GM19043 (cell line): ENCODE measurements around the gene STEAP3.

Experiments used
- ATAC-seq: cut with Tn5 transposase; IDR thresholded peaks from one replicate; pipeline ENCODE4 v1.9.1; 2021; ENCODE audit warnings: low read depth; ENCODE audit not compliant: unreplicated experiment

Gene STEAP3

GRCh38 chr2:119223521-119224390 is at the start of gene STEAP3:
Gene STEAP3, plus strand, starts transcription at chr2:119223834. Its CDS starts 7,179 bp downstream, at chr2:119231013.
- ATAC-seq: peak; percentile 63

- peak; percentile 70 for ATAC-seq
Measured at GRCh38 chr2:119174216-119174992, 49.2 kb upstream of the STEAP3 start.

GRCh38 chr2:119174993-119175347 is 48.7 kb upstream of the STEAP3 start:
- no peak for ATAC-seq

GRCh38 chr2:119175517-119175916 is 48.1 kb upstream of the STEAP3 start:
- no peak for ATAC-seq

- no peak for ATAC-seq
Measured at GRCh38 chr2:119177171-119177837, 46.3 kb upstream of the STEAP3 start.

GRCh38 chr2:119177838-119178190 is 45.8 kb upstream of the STEAP3 start:
- no peak for ATAC-seq

- no peak for ATAC-seq
Measured at GRCh38 chr2:119178776-119179175, 44.9 kb upstream of the STEAP3 start.

GRCh38 chr2:119179202-119179601 is 44.4 kb upstream of the STEAP3 start:
- ATAC-seq: no peak

- no peak for ATAC-seq
Measured at GRCh38 chr2:119179991-119180390, 43.6 kb upstream of the STEAP3 start.

GRCh38 chr2:119180892-119181291 is 42.7 kb upstream of the STEAP3 start:
- ATAC-seq: no peak

- no peak for ATAC-seq
Measured at GRCh38 chr2:119181391-119181790, 42.2 kb upstream of the STEAP3 start.

- no peak for ATAC-seq
Measured at GRCh38 chr2:119181791-119182445, 41.7 kb upstream of the STEAP3 start.

GRCh38 chr2:119184512-119184911 is 39.1 kb upstream of the STEAP3 start:
- ATAC-seq: no peak

GRCh38 chr2:119190321-119191111 is 33.1 kb upstream of the STEAP3 start:
- ATAC-seq: no peak

- ATAC-seq: no peak
Measured at GRCh38 chr2:119192893-119193292, 30.7 kb upstream of the STEAP3 start.

GRCh38 chr2:119195001-119195400 is 28.6 kb upstream of the STEAP3 start:
- ATAC-seq: no peak

GRCh38 chr2:119195887-119196286 is 27.7 kb upstream of the STEAP3 start:
- no peak for ATAC-seq

GRCh38 chr2:119196301-119197125 is 27.1 kb upstream of the STEAP3 start:
- ATAC-seq: no peak

- ATAC-seq: no peak
Measured at GRCh38 chr2:119197126-119197405, 26.6 kb upstream of the STEAP3 start.
